ENCODE measurements around the gene VEGFC. TPM values are rescaled to one million over a fixed set of nuclear protein-coding genes. Genes with fewer than 3 reads are reported as not detected.

VEGFC gene
- total RNA-seq, 1 experiment from 2014 or later: 15.7 TPM

- TF ChIP-seq REST (IDR thresholded peaks at IDR 0.05; ENCODE audit: insufficient read depth in 1 of 2, low read depth in 2 of 2, low read length in 1 of 2) (no peak), SIN3A (IDR thresholded peaks at IDR 0.05; ENCODE audit: borderline replicate concordance, insufficient read depth, low read depth, low read length) (no peak), CTCF (IDR thresholded peaks at IDR 0.05) (no peak), POLR2AphosphoS5 (IDR thresholded peaks at IDR 0.05; ENCODE audit: low read depth, low read length) (no peak), TCF7L2 (IDR thresholded peaks at IDR 0.05; ENCODE audit: low read depth, low read length) (no peak)
- DNase-seq (ENCODE audit: low read depth, low spot score) (no peak), ATAC-seq (no peak)
- in situ Hi-C loops (cut with HindIII; ENCODE audit: low pct_unique_long_range_greater_than_20kb, low sequenced_read_pairs): no loop called here
- ChIA-PET POLR2A (no interaction called here), CTCF (no interaction called here)
- no peaks in the 10 kb centered on the region for H3K27me3 ChIP-seq (ENCODE audit: control insufficient read depth, insufficient read depth, low read length)
- peaks cover 13% of the 10 kb centered on the region; the same call in 1 of the 2 replicates for H3K4me1 ChIP-seq (ENCODE audit: control insufficient read depth, insufficient read depth, low read length)
- no peaks in the 10 kb centered on the region for H3K36me3 ChIP-seq (ENCODE audit: control insufficient read depth, insufficient read depth, low read length)
- H3K4me3 ChIP-seq (ENCODE audit: low read depth in 2 of 2, low read length in 2 of 2): no peak overlapping the region
- H3K9me3 ChIP-seq (ENCODE audit: control insufficient read depth, insufficient read depth, low read depth, low read length): no peaks in the 10 kb centered on the region
- H3K27ac ChIP-seq (ENCODE audit: low read length): peak overlapping the region; percentile 80
- intact Hi-C loops (cut with micrococcal nuclease; ENCODE audit: unreplicated experiment): loop anchor here (5.0 kb wide), 2 partner anchors 88 to 108 kb away; no protein-coding TSS in a partner anchor
- BruUV-seq (replicated peaks): no TSS peak
These were observed 1.9 kb upstream of the VEGFC start for GRCh38 chr4:176794651-176795050.

- in situ Hi-C loops (cut with HindIII; ENCODE audit: low pct_unique_long_range_greater_than_20kb, low sequenced_read_pairs) (no loop called here), intact Hi-C loops (cut with micrococcal nuclease; ENCODE audit: unreplicated experiment) (loop anchor here (5.0 kb wide), 2 partner anchors 88 to 108 kb away; no protein-coding TSS in a partner anchor)
- no peaks in the 10 kb centered on the region for H3K27me3 ChIP-seq (ENCODE audit: control insufficient read depth, insufficient read depth, low read length)
- peak overlapping the region; percentile 80 for H3K27ac ChIP-seq (ENCODE audit: low read length)
- H3K4me3 ChIP-seq (ENCODE audit: low read depth in 2 of 2, low read length in 2 of 2): peak overlapping the region in 1 of 2 experiments; percentile 48; a peak in 1 of 4 replicates
- H3K9me3 ChIP-seq (ENCODE audit: control insufficient read depth, insufficient read depth, low read depth, low read length): no peaks in the 10 kb centered on the region
- ChIA-PET CTCF (no interaction called here), POLR2A (no interaction called here)
- no peak for DNase-seq (ENCODE audit: low read depth, low spot score)
- BruUV-seq (replicated peaks): no TSS peak
- no peaks in the 10 kb centered on the region for H3K36me3 ChIP-seq (ENCODE audit: control insufficient read depth, insufficient read depth, low read length)
- ATAC-seq: peak; percentile 70
- peaks cover 13% of the 10 kb centered on the region; the same call in 1 of the 2 replicates for H3K4me1 ChIP-seq (ENCODE audit: control insufficient read depth, insufficient read depth, low read length)
- TF ChIP-seq CTCF (IDR thresholded peaks at IDR 0.05) (no peak), POLR2AphosphoS5 (IDR thresholded peaks at IDR 0.05; ENCODE audit: low read depth, low read length) (peak; percentile 36; the same call in 1 of the 2 replicates)
These were observed 1.4 kb upstream of the VEGFC start for GRCh38 chr4:176794151-176794550.
